DND-41 (cell line): ENCODE data around the gene RASL10A.

ENCODE experiments used
- ATAC-seq: fragments of 200-7000 bp; cut with Tn5 transposase; 3 replicates; pipeline ENCODE4 v1.9.1; 2021; ENCODE audit warnings: low read depth; ENCODE audit not compliant: insufficient read depth
- DNase-seq: peaks from one replicate; pipeline ENCODE4 v3.0.0-alpha.2; 2020
- H2AFZ ChIP-seq: 2 replicates; pipeline ENCODE4 v1.6.0; 2012; ENCODE audit warnings: low read depth, low read length
- H3K27ac ChIP-seq: 2 replicates; pipeline ENCODE4 v1.5.1; 2012; ENCODE audit warnings: low read length, inconsistent platforms
- H3K27me3 ChIP-seq: fragments of 200-600 bp; sonication (generic); 2 replicates; pipeline ENCODE4 v1.6.0; 2012; ENCODE audit warnings: low read length, mild to moderate bottlenecking, inconsistent platforms; ENCODE audit not compliant: insufficient read depth, poor library complexity
- H3K36me3 ChIP-seq: 2 replicates; pipeline ENCODE4 v1.5.1; 2012; ENCODE audit warnings: low read length, inconsistent platforms; ENCODE audit not compliant: insufficient read depth
- H3K4me1 ChIP-seq: 2 replicates; pipeline ENCODE4 v1.5.1; 2012; ENCODE audit warnings: mild to moderate bottlenecking, low read length; ENCODE audit not compliant: insufficient read depth
- H3K4me2 ChIP-seq: 2 replicates; pipeline ENCODE4 v1.6.0; 2012; ENCODE audit warnings: mild to moderate bottlenecking, moderate library complexity, low read length, inconsistent platforms; ENCODE audit not compliant: insufficient read depth
- H3K4me3 ChIP-seq, 2 experiments: fragments of 200-600 bp in 1 of 2; shearing (Covaris generic) in 1 of 2; 2 replicates each; pipeline ENCODE4 v1.5.1; 2012 to 2016; ENCODE audit warnings: inconsistent platforms in 2 of 2, low read length in 2 of 2, mild to moderate bottlenecking in 2 of 2, low read depth in 1 of 2, moderate library complexity in 1 of 2
- H3K79me2 ChIP-seq: 2 replicates; pipeline ENCODE4 v1.6.0; 2012; ENCODE audit warnings: low read length, inconsistent platforms; ENCODE audit not compliant: insufficient read depth
- H3K9ac ChIP-seq: 2 replicates; pipeline ENCODE4 v1.6.0; 2012; ENCODE audit warnings: low read depth, mild to moderate bottlenecking, inconsistent platforms, low read length, moderate library complexity
- H3K9me3 ChIP-seq: 2 replicates; pipeline ENCODE4 v1.5.1; 2012; ENCODE audit warnings: low read length, moderate library complexity, mild to moderate bottlenecking, inconsistent platforms; ENCODE audit not compliant: insufficient read depth, severe bottlenecking
- H4K20me1 ChIP-seq: 2 replicates; pipeline ENCODE4 v1.6.0; 2012; ENCODE audit warnings: low read length; ENCODE audit not compliant: insufficient read depth
- EZH2 ChIP-seq: IDR thresholded peaks from 3 replicates; pipeline ENCODE4 v1.6.1; 2012; ENCODE audit warnings: borderline replicate concordance, low read depth, mild to moderate bottlenecking, moderate library complexity, low read length, inconsistent platforms; ENCODE audit not compliant: severe bottlenecking
- TF ChIP-seq, protein P1 (sequence below): IDR thresholded peaks from 2 replicates; pipeline ENCODE4 v1.5.1; 2012; ENCODE audit warnings: borderline replicate concordance, low read length, moderate library complexity, mild to moderate bottlenecking; ENCODE audit not compliant: poor library complexity, severe bottlenecking; ENCODE audit errors: extremely low read depth

The RASL10A gene

DNA sequence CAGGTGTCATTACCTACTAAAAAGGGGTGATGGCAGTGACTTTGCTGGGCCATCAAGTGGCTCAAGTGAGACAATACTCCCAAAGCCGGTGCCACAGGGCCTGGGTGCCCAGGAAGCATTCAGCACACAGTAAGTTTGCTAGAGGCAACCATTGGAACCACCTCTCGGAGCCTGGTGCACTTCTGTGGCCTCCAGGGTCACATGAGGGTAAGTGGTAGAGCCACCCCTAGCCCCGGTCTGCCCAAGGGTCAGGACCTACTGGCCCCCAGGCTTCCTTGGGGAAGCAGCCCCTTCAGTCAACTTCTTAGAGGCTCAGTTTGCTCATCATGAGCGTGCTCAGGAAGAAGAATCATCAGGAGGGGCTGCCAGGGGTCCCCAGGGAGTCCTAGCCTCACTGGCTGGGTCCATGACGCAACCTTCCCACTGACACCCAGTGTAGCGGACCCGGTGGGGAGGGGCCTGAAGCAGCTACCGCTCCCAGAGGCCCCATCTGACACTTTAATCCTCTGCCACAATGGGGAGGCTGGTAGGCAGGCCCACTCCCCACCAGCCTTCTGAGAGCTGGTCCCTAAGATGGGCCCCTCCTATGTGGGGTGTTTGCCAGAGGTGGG, 17.5 kb upstream of the RASL10A start:
- H3K36me3 ChIP-seq: peaks cover 94% of the 10 kb centered on the region
- ATAC-seq: peak; percentile 43; the same call in 2 of the 3 replicates
- no peaks in the 10 kb centered on the region for H3K27me3 ChIP-seq
- H3K4me3 ChIP-seq: no peak overlapping the region
- H3K79me2 ChIP-seq: no peaks in the 10 kb centered on the region
- no peaks in the 10 kb centered on the region for H3K4me1 ChIP-seq
- no peak overlapping the region for H3K4me2 ChIP-seq
- TF ChIP-seq, protein P1, sequence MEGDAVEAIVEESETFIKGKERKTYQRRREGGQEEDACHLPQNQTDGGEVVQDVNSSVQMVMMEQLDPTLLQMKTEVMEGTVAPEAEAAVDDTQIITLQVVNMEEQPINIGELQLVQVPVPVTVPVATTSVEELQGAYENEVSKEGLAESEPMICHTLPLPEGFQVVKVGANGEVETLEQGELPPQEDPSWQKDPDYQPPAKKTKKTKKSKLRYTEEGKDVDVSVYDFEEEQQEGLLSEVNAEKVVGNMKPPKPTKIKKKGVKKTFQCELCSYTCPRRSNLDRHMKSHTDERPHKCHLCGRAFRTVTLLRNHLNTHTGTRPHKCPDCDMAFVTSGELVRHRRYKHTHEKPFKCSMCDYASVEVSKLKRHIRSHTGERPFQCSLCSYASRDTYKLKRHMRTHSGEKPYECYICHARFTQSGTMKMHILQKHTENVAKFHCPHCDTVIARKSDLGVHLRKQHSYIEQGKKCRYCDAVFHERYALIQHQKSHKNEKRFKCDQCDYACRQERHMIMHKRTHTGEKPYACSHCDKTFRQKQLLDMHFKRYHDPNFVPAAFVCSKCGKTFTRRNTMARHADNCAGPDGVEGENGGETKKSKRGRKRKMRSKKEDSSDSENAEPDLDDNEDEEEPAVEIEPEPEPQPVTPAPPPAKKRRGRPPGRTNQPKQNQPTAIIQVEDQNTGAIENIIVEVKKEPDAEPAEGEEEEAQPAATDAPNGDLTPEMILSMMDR: no peak
- TF ChIP-seq EZH2: no peak
- H4K20me1 ChIP-seq: 0 out of 2 replicates have a peak, but pooled peaks cover 4% of the 10 kb centered on the region
- no peaks in the 10 kb centered on the region for H3K9me3 ChIP-seq
- H2AFZ ChIP-seq: no peak overlapping the region
- no peak overlapping the region for H3K27ac ChIP-seq
- no peak overlapping the region for H3K9ac ChIP-seq
- peak; percentile 37 for DNase-seq

DNA sequence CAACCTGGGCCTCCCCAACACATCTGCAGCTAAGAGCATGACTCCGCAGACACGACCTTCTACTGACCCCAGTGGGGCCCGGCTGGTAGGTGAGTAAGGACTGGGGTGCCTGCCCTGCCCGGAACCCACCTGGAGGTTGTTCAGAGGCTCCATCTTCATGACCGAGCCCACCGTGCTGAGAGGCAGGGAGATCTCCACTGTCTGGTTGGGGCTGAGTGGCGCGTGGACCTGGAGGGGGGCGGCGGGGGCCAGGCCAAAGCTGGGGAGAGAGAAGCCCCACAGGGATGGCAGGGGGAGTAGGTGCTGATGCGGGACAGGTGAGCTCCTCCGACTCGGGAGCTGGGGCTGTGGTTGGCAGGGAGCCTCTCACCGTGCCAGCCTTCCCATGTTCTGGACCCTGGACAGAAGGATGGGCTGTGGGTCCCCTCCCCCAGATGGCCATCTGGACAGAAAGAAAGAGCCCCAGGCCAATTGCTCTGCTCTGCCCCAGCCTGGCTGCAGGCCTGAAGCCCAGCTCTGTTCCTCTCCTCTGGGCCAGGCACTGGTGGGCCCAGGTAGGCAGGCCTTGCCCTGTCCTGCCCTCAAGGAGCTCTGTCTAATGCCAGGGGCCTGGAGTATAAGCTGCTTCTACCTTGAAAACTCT, 16.3 kb upstream of the RASL10A start:
- Histone ChIP-seq H3K27ac (no peak overlapping the region), H3K4me2 (no peak overlapping the region), H3K4me3 (no peak overlapping the region), H2AFZ (no peak overlapping the region), H3K4me1 (no peaks in the 10 kb centered on the region), H3K27me3 (no peaks in the 10 kb centered on the region), H3K9ac (no peak overlapping the region), H3K9me3 (no peaks in the 10 kb centered on the region), H3K36me3 (peaks cover 93% of the 10 kb centered on the region), H4K20me1 (0 out of 2 replicates have a peak, but pooled peaks cover 2% of the 10 kb centered on the region), H3K79me2 (no peaks in the 10 kb centered on the region)
- DNase-seq (no peak), ATAC-seq (no peak)
- TF ChIP-seq EZH2: no peak
- TF ChIP-seq, protein P1: no peak

DNA sequence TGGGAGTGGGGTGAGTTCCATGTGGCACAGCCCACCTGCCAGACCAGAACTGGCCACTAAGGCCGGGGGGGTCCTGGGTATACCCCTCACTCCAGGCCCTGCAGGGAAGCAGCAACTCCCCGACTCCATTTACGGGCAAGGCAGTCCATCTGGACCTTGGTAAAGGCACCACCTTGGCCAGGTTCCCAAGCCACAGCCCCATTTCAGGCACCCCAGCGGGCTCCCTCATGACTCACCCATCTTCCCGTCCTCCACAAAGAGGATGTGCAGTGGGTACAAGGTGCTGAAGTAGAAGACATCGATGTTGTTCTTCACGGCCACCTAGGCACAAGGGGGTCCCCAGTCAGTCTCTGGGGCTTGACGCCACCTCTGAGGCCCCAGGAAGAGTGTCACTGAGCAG, 15.7 kb upstream of the RASL10A start:
- Histone ChIP-seq H3K4me3 (no peak overlapping the region), H3K27me3 (no peaks in the 10 kb centered on the region), H3K79me2 (no peaks in the 10 kb centered on the region), H3K9ac (no peak overlapping the region), H4K20me1 (0 out of 2 replicates have a peak, but pooled peaks cover 6% of the 10 kb centered on the region), H3K4me2 (no peak overlapping the region), H3K36me3 (peaks cover 96% of the 10 kb centered on the region), H3K4me1 (no peaks in the 10 kb centered on the region), H3K27ac (no peak overlapping the region), H2AFZ (no peak overlapping the region), H3K9me3 (no peaks in the 10 kb centered on the region)
- no peak for DNase-seq
- TF ChIP-seq, protein P1: no peak
- no peak for TF ChIP-seq EZH2
- no peak for ATAC-seq
